Measurements from ENCODE around the gene TMIGD1. TPM values are rescaled to one million over a fixed set of nuclear protein-coding genes. Genes with fewer than 3 reads are reported as not detected.

TMIGD1 gene
- total RNA-seq, 1 experiment from 2014 or later, result not detected

GRCh38 chr17:30334421-30334820 lies 564 bp upstream of the TMIGD1 start:
- Histone ChIP-seq H3K4me3 (replicated peaks in 1 of 2; ENCODE audit: low read depth in 1 of 2, low read length in 2 of 2) (no peak overlapping the region), H3K27me3 (ENCODE audit: insufficient read depth, low read length) (no peaks in the 10 kb centered on the region), H3K79me2 (ENCODE audit: insufficient read depth, low read length) (no peaks in the 10 kb centered on the region), H2AFZ (ENCODE audit: low read depth, low read length, poor library complexity, severe bottlenecking) (no peak overlapping the region), H3K27ac (ENCODE audit: low read depth, low read length) (no peak overlapping the region), H3K9me2 (ENCODE audit: insufficient read depth) (no peaks in the 10 kb centered on the region), H4K20me1 (ENCODE audit: insufficient read depth) (no peaks in the 10 kb centered on the region), H3K4me2 (ENCODE audit: low read length) (no peak overlapping the region), H3K4me1 (ENCODE audit: control insufficient read depth in 1 of 2, insufficient read depth in 2 of 2, low read length in 2 of 2) (0 out of 4 replicates have a peak, but pooled peaks cover 0 to 8% of the 10 kb centered on the region in 2 experiments), H3K9me3 (ENCODE audit: control insufficient read depth in 1 of 2, insufficient read depth in 1 of 2, low read depth in 1 of 2, low read length in 2 of 2) (no peaks in the 10 kb centered on the region), H3K36me3 (ENCODE audit: control insufficient read depth in 1 of 2, insufficient read depth in 2 of 2, low read length in 2 of 2) (no peaks in the 10 kb centered on the region), H3K9ac (ENCODE audit: low read length) (no peak overlapping the region)
- CTCF ChIA-PET, result interaction anchor here (2.3 kb wide), 1 partner anchor 230 kb away, joined by 11 read pairs; no protein-coding TSS in a partner anchor
- POLR2A ChIA-PET, result no interaction called here
- no peak for ATAC-seq
- DNase-seq (ENCODE audit: low read depth, low spot score), result no peak
- intact Hi-C loops (cut with micrococcal nuclease), result no loop called here
- BruUV-seq (replicated peaks), result no TSS peak
- RAD21 ChIA-PET (ENCODE audit: low non-redundant PET in 1 of 2, low total read pairs in 2 of 2, uncharacterized antibody in 2 of 2, unreplicated experiment in 2 of 2), result no interaction called here
- TF ChIP-seq EGR1 (IDR thresholded peaks at IDR 0.05; ENCODE audit: low read depth) (no peak), FOSL1 (IDR thresholded peaks at IDR 0.05; ENCODE audit: low read depth) (no peak), ZBTB33 (IDR thresholded peaks at IDR 0.05; ENCODE audit: extremely low read depth, insufficient replicate concordance, low read length) (no peak), EZH2phosphoT487 (IDR thresholded peaks at IDR 0.05; ENCODE audit: borderline replicate concordance) (no peak), ATF3 (IDR thresholded peaks at IDR 0.05) (no peak), RAD21 (IDR thresholded peaks at IDR 0.05; ENCODE audit: low read depth) (no peak), JUND (IDR thresholded peaks at IDR 0.05) (no peak), CEBPB (IDR thresholded peaks at IDR 0.05; ENCODE audit: low read depth) (no peak), SIN3A (IDR thresholded peaks at IDR 0.05; ENCODE audit: low read depth) (no peak), POLR2AphosphoS5 (IDR thresholded peaks at IDR 0.05; ENCODE audit: low read depth, low read length) (no peak), SP1 (IDR thresholded peaks at IDR 0.05; ENCODE audit: low read depth) (no peak), ELF1 (IDR thresholded peaks at IDR 0.05; ENCODE audit: borderline replicate concordance, low read depth) (no peak), YY1 (IDR thresholded peaks at IDR 0.05; ENCODE audit: extremely low read depth, insufficient replicate concordance, low read depth, low read length) (no peak), TCF7L2 (IDR thresholded peaks at IDR 0.05; ENCODE audit: borderline replicate concordance, extremely low read depth, insufficient read depth, insufficient read length) (no peak), EZH2 (IDR thresholded peaks at IDR 0.05) (no peak), SRF (IDR thresholded peaks at IDR 0.05; ENCODE audit: low read depth) (no peak), REST (IDR thresholded peaks at IDR 0.05; ENCODE audit: low read depth) (no peak), POLR2A (IDR thresholded peaks at IDR 0.05; ENCODE audit: borderline replicate concordance, extremely low read depth, insufficient read depth, insufficient read length) (no peak), CTCF (IDR thresholded peaks at IDR 0.05 in 2 of 3, conservative IDR thresholded peaks at IDR 0.05 in 1 of 3; ENCODE audit: borderline replicate concordance in 1 of 3, insufficient read depth in 1 of 3, low read depth in 2 of 3, low read length in 2 of 3) (no peak), ZNF274 (IDR thresholded peaks at IDR 0.05; ENCODE audit: low read depth, low read length) (no peak)
